GM21825 (cell line): Measurements from ENCODE around the gene MIB1.
A peak's percentile ranks its signal among the peaks of the same experiment; 100 is the strongest.

Experiments
- ATAC-seq: cut with Tn5 transposase; IDR thresholded peaks from one replicate; pipeline ENCODE4 v1.9.1; 2021; ENCODE audit warnings: mild to moderate bottlenecking, moderate library complexity; ENCODE audit not compliant: unreplicated experiment

The MIB1 gene

DNA sequence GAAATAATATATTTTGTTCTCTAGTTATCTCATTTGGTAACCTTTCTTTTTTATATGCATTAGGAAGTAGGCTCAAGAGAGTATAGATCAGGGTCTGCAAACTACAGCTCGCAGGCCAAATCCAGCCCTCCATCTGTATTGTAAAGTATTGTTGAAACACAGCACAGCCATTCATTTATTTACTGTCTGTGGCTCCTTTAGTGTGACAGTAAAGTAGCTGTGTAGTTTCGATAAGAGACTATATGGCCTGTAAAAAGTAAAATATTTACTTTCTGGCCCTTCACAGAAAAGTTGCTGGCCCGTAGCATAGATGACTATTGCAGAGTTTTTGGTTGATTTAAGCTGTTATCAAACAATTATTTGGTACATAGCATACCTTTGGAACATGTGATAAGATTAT, 67.6 kb downstream of the MIB1 start:
- no peak for ATAC-seq

DNA sequence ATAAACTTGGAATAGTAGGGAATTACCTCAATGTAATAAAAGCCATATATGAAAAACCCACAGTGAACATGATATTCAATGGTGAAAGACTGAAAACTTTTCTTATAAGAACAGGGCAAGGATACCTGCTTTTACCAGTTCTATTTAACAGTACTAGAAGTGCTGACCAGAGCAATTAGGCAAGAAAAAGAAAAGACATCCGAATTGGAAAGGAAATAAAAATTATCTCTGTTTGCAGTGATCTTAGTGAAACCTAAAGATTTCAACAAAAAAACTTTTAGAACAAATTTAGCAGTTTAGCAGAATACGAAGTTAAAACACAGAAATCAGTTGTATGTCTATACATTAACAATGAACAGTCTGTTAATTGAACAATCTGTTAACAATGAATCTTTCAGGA, 69.1 kb downstream of the MIB1 start:
- ATAC-seq, result no peak

DNA sequence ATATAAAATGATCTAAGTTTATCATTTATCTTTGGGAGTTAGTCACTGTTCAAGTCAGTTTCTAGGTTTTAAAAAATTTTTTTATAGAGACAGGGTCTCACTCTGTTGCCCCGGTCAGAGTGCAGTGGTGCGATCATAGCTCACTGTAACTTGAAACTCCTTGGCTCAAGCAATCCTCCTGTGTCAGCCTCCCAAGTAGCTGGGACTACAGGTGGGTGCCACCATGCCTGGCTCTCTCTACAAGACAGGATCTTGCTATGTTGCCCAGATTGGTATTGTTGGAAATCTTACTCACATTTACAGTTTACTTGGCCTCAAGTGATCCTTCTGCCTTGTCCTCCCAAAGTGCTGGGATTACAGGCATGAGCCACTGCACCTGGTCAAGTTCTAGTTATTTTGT, 74.5 kb downstream of the MIB1 start:
- no peak for ATAC-seq

DNA sequence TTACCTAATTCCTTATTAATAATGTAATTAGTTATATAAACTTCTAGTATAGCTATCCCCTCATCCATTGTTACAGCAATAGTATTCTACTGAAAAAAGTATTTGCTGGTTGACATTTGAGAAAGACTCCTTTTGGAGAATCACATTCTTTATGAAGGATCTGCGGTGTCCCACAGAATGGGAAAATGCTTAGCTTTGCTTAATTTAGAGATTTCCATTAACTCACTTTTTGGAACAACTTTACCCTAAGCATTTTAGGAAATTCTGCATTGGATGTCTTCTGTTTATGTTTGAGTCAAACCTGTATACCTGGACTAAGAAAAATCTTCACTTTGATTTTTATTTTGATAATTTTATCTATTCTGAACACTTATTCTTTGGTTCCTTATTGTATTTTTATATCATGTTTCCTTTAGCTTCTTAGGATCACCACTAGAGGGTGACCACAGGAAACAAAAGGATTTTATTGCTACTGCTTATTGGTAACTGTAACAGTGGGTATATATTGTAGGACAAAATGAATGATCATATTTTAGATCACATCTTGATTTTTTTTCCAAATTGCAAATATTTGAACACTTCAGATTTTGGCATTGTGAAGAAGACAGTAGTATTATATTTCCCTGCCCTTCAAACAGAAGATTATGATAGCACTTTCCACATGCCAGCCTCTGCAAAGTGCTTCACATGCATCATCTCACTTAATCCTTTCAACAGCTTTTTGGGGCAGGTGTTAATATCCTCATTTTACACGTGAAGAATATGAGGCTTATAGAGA, 79.6 kb downstream of the MIB1 start:
- no peak for ATAC-seq

DNA sequence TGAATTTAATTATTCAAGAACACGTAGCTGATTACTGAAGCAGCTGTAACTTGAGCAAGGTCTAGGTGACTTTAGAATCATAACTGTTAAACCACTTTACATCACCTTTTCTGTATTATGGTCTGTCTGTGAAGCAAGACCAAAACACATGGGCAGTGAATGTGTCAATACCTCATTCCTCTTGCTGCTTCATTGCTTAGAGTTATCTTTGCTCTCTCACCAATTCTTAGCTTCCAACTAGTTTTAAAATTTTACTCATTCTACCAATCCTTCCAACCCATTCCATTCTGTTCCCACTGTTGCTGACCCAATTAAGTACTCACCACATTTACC, 80.2 kb downstream of the MIB1 start:
- ATAC-seq, result no peak

DNA sequence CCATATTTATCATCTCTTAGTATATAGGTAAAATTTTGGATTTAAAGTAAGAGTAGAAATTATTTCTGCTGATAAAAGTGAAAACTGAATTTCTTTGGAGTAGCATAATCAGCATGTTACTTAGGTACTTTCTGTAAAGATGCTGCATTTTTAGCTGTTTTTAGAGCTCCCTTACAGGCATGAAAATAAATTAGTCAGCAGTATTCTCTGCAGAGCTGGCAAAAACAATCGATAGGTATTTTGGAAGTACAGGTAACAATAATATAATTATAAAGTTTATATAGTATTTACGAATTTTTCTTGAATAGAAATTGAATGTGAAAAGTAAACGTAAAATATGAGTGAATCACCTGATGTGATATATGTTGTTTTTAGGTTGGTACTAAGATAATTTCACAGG, 83.3 kb downstream of the MIB1 start:
- no peak for ATAC-seq

DNA sequence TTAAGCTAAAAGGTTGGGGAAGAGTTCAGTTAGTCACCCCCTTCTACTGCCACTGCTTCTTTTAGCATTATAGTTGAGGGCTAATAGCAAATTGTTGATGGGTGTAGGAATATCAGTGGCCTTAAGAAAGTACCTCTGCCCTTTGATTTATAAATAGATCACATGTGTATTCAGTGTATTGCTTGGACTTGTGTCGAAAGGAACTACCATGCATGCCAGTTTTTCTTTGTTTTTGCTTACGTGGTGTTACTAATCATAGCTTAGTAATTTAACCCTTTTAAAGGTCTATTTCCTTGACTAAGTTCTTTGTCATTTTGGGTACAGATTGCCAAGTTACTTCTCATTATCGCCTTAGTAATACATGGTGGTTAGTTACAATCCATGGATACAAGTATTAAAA, 85.6 kb downstream of the MIB1 start:
- ATAC-seq, result no peak

DNA sequence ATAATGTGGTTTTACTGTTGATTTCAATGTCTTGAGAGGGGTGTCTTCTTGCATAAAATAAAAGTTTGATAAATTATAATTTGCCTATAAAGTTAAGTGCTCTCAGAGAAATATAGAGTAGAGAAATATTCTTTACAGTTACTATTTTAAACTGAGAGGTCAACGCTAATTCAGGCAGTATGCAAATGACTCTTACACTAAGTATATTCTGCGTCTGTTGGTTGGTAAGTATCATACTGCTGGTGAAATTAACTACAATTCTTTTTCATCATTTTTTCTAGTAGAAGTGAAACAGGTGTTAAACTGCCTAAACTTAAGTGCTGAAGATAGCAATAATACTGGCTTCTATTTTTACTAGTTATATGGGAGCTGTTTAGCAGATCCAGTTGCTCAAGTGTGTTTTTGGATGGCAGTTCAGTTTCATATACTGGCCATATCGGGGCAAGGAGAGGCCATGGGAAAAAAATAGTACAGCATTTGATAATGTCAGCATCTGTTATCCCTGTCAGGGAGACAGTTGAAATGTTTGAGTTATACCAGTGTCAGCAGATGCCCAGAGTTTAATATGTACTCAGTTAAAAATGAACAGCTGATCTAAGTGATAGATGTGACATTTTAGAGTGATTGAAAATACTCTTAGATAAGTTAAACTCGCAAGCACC, 86.2 kb downstream of the MIB1 start:
- no peak for ATAC-seq

DNA sequence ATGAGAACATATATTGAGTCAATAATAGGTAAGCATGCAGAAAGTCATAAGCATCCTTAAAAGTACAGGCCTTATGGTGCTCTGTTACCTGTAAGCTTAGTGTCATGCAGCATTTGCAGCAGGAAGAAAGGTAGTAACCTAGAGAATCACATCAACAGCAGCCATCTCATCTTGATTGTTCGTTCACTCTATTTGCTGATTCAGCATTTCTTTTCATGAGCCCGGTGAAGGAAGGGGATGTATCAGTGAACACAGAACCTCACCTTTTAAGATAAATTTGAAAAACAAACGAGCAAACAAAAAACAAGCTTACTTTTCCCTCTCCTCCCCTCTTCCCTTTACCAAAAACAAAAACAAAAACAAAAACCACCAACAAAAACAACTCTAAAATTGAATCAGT, 89.9 kb downstream of the MIB1 start:
- no peak for ATAC-seq

DNA sequence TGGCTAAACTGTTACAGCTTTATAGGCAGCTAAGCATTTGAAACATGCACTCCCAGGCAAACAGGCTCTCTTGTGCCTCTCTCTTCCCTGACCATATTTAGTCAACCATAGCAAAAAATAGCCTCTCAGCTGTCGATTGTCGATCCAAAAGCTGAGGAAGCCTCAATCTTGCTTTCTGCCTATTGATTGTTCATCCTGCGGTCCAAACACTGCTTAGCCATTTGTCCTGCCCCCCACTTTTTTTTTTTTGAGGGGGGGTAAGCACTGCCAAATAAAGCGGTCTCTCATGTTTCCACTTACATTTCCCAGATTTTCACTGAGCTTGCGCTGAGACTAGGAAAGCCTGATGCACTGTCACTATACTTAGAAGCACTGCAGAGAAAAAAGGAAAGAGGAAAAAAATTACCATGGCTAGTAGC, 90.8 kb downstream of the MIB1 start:
- ATAC-seq, result no peak

DNA sequence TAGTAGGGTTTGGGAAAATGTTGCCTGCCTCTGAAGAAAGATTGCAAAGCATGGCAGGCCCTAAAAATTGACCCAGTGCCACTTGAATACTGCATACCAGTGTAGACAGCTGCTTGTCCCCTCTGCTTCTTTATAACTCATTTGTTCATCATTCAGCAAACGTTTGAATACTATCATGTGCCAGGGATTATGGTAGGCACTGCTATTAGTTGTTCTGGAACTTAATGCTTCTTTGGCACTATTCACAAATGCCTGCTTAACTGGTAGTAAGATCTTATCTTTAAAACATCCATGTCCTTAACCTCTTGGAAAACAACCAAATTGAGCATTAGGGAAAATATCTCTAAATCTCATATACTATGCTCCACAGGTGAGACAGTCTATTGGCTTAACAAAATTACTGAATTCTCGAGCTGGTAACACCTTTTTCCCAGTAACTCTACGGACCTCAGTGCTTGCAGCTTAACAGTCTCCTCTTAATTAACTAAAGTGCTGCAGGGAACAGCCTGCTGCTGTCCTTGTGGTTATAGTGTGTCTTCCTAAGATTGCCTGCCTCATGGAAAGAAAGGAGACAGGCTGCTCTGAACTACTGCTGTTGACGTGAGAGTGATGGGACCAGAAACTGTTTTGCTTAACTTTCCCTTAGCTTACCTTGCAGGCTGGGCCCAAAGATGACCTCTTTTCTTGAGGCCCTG, 93.2 kb downstream of the MIB1 start:
- ATAC-seq, result no peak

DNA sequence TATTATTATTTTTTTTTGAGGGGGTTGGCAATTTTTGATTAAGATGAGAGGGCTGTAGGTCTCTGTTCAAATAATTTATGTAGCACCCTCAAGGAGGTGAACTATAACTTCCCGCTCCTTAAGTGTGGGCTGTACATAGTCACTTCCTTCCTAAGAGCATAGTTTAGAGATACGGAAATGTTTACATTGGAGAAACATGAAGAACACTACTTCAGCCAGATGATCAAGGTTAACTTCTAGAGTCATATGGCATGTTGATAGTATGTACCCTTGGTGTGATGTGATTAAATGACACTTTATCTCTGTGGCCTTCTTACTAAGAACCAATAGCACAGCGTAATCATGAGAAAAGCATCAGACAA, 93.7 kb downstream of the MIB1 start:
- no peak for ATAC-seq

DNA sequence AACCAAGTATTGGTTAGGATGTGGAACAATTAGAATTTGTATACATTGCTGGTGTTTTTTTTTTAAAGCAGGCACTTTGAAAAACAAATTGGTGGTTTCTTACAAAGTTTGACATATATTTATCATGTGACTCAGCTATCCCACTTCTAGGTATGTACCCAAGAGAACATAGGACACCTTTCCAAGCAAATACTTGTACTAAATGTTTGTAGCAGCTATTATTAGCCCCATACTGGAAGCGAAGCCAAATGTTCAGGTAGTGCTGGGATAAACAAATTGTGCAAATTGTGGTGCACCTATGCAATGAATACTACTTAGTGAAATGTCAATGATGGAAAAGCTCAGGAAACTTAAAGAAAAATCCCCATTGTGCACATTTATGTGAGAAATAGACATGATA, 101.0 kb downstream of the MIB1 start:
- ATAC-seq, result no peak

DNA sequence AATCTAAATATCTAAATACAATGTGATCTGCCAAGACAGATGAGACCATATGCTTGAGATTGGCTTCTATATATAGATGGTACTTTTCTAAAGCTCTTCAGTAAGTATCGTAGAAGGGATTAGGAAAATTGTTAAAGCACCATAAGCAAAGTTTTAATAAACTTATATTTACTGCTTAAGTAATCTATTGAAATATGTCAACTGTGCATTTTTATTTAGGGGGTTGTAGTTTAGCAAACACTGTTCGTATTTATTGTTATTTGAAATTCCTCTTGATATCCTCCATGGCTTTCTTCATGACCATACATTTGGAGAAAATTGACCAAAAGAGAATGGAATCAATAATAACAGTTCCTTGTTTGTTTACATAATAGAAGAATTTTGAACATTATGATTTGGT, 102.7 kb downstream of the MIB1 start:
- no peak for ATAC-seq

DNA sequence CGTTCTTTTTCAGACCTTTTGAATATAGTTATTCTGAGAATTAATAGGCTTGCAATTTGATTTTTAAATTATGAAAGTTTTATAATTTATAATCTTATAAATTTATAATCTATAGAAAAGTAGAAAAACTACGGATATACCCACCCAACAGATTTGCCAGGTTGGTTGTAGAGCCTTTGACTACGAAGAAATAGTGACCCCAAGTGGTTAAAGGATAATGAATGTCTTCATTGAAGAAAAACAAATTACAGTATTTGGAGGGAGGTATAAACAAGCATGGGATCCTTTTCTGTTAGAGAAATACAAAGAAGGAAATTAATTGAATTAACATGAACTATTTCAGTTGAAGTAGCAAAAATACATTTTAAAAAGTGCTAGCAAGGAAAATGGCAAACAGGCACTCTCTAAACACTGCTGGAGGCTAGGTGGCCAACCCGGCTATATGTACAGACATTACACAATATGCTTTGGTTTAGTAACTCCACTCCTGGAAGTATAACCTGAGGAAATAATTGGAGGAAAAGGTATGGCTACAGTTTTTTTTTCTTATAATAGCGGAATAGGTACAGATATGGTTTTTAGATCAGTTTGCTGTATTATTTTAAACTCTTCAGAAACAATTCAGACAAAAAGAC, 110.9 kb downstream of the MIB1 start:
- ATAC-seq, result no peak

DNA sequence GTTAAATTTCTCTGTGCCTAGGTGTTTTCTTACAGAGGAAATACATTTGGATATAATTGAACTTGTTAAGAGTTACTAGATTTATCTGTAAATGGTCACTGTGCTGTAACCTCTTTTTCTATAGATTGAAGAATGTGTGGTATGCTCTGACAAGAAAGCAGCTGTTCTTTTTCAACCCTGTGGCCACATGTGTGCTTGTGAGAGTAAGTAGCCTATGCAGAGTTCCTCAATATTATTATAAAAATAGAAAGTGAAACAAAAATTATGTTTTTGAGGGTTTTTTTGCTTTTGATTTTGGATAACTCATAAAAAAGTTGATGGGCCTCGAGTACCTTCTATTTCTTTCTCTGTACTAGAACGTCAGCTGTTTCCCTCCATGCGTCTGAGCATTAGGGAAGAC, 112.4 kb downstream of the MIB1 start:
- ATAC-seq, result peak; percentile 80

DNA sequence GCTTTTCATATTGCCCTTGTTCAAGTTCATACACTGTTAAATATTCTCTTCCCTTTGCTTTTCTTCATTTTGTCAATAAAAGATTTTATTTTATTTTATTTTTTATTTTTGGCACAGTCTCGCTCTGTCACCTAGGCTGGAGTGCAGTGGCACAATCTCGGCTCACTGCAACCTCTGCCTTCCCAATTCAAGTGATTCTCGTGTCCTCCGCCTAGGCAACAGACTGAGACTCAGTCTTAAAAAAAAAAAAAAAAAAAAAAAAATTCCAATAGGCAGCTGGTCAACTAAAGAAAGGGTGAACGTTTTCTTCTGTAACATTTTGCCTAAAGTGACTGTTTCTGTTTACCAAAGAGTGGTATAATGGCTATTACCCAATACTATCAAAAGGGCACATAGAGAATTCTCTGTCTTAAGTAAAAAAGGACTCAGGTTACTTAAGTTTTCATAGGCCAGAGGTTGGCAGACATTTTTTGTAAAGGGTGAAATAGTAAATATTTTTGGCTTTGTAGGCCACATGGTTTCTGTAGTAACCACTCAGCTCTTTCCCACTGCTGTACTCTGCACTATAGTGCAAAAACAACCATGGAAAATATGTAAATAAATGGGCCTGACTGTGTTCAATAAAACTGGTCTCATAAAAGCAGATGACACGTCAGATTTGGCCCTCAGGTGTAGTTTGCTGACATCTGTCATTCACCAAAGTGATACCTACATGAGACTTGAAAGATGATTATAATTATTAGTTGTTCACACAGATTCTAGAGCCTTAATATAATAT, 113.4 kb downstream of the MIB1 start:
- no peak for ATAC-seq

DNA sequence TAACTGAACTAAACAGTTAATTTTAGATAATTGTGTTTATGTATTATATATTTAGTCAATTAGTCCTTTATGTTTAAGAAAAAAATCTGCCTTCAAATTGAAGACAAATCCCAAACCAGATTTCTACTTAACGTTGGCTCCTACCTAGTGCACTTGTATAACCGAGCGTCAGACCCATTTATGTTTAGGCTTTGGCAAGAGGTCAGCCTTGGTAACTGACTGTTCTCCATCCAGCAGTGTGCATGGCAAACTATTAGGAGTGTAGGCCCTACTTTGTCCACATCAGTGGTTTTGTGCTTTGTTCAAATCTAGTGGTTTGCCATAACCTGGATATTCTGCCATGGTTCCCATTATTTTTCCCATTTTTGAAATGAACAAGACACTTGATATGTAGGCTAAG, 114.8 kb downstream of the MIB1 start:
- ATAC-seq, result no peak

DNA sequence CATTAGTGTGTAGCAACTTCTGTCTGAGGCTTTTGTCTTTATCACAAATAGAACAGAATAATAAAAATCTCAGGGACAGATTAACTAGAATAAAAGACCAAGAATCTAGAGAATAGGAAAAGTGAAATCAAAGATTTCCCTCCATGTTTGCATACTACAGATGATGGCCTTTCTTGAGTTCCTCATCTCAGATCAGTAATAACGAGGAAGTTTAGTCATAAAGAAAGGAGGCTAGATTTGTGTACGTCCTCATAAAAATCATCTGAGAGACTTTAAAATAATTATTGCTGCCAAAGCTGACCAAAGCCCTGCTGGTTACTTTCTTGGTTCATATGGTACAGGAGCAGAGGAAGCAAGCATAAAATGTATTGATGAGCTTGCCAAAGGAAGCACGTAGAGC, 117.3 kb downstream of the MIB1 start:
- no peak for ATAC-seq

DNA sequence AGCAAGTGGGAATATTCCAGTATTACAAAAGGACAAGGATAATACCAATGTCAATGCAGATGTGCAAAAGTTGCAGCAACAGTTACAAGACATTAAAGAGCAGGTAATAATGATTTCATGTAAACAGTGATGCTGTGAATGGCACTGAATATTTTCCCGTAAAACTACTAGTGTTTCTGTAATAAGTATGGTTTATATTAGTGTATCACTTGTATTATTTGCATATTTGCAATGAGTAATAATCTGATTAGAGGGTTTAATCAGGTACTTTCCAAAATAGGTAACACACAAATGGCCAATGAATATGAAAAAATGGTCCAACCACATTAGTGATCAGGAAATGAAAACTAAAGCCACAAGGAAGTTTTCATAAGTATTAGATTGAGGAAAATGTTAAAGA, 118.0 kb downstream of the MIB1 start:
- ATAC-seq, result no peak

DNA sequence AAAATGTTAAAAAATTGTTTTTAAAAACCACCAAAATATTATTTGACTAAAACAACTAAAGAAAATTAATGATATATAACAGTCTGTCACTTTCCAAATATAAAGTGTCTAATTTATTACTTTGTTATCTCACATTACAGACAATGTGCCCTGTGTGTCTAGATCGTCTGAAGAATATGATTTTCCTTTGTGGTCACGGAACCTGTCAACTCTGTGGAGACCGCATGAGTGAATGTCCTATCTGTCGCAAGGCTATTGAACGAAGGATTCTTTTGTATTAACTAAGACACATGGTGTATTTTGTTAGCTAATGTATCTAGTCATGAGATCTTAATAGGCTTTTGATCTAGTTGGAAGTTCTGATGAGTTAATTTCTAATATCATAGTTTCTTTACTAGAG, 123.8 kb downstream of the MIB1 start:
- no peak for ATAC-seq
